ENCODE data around the gene KLHL13. TPM values are rescaled to one million over a fixed set of nuclear protein-coding genes. Genes with fewer than 3 reads are reported as not detected.

KLHL13 gene
- total and polyA plus RNA-seq, 8 donors: 1.6 to 4.1 (median 2.8) TPM

DNA sequence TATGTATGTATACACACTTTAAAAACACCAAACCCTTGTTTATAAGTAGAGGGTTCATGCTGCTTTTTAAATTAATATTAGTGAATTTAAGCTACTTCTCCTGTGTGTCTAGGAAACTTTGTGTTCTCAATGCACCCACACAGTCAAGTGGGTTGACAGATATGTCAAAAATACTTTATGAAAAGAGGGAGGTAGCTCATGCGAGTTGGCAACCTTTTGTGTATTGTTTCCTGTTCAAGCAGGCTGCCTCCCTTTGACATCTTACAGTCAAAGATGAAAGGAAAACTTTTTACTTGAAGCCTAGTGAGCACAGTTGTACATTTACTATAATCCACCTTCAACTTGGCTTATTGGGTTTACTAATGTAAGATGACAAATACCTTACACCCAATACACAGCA is 218.4 kb downstream of the KLHL13 start:
- Histone ChIP-seq H3K36me3 (no peaks in the 10 kb centered on the region), H3K27me3 (no peaks in the 10 kb centered on the region), H3K4me3 (no peak overlapping the region), H3K4me1 (no peaks in the 10 kb centered on the region), H3K9me3 (no peaks in the 10 kb centered on the region), H3K27ac (no peak overlapping the region)
- intact Hi-C loops (cut with DNase I): no loop called here
- no peak for ATAC-seq
- TF ChIP-seq CTCF (IDR thresholded peaks at IDR 0.05): no peak
- DNase-seq: no peak

DNA sequence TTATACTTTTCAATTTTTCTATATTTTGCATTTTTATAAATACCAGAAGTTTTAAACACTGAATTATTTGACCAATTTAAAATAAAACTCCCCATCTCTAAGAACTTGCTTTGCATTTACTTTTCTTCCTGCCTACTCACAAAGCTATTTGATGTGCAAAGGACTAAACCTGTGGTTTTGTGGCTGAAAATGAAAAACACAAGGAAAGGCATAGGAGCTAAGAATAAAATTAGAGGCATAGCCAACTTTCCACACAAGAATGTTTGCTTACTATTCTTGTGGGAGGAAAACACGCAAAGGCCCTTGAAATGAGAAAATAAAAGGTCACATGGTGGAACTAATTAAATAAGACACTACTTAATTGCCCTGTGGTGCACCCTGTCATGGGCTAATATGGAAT is 221.2 kb downstream of the KLHL13 start:
- Histone ChIP-seq H3K4me1 (no peaks in the 10 kb centered on the region), H3K36me3 (no peaks in the 10 kb centered on the region), H3K27me3 (no peaks in the 10 kb centered on the region), H3K4me3 (no peak overlapping the region), H3K9me3 (no peaks in the 10 kb centered on the region), H3K27ac (no peak overlapping the region)
- no peak for TF ChIP-seq CTCF (IDR thresholded peaks at IDR 0.05)
- DNase-seq (no peak), ATAC-seq (no peak)
- intact Hi-C loops (cut with DNase I): no loop called here

- DNase-seq (no peak), ATAC-seq (no peak)
- Histone ChIP-seq H3K27ac (no peak overlapping the region), H3K4me1 (no peaks in the 10 kb centered on the region), H3K4me3 (no peak overlapping the region), H3K9me3 (no peaks in the 10 kb centered on the region), H3K27me3 (no peaks in the 10 kb centered on the region), H3K36me3 (no peaks in the 10 kb centered on the region)
- intact Hi-C loops (cut with DNase I): no loop called here
- no peak for TF ChIP-seq CTCF (IDR thresholded peaks at IDR 0.05)
Measured at GRCh38 chrX:117892469-117892868, 224.1 kb downstream of the KLHL13 start.

DNA sequence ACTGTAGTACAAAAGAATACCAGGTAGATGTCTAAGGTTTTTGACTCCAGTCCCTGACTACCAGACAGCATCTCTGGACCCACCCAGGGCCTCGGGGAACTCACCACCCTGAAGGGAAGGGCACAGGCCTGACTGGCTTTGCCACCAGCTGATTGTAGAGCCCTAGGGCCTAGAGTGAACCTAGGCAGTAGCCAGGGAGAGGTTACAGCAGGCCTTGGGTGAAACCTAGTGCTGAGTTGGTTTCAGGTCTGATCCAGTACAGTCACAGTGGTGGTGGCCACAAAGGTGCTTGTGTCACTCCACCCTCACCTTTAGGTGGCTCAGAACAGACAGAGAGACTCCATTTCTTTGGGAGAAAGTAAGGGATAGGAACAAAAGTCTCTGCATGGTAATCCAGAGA is 244.8 kb downstream of the KLHL13 start:
- Histone ChIP-seq H3K4me1 (no peaks in the 10 kb centered on the region), H3K36me3 (no peaks in the 10 kb centered on the region), H3K27ac (no peak overlapping the region), H3K9me3 (no peaks in the 10 kb centered on the region), H3K4me3 (no peak overlapping the region), H3K27me3 (no peaks in the 10 kb centered on the region)
- ATAC-seq (no peak), DNase-seq (no peak)
- intact Hi-C loops (cut with DNase I): no loop called here
- no peak for TF ChIP-seq CTCF (IDR thresholded peaks at IDR 0.05)

GRCh38 chrX:117860517-117860916 is 256.1 kb downstream of the KLHL13 start:
- no peaks in the 10 kb centered on the region for H3K27me3 ChIP-seq
- ATAC-seq (no peak), DNase-seq (no peak)
- intact Hi-C loops (cut with DNase I): no loop called here
- no peaks in the 10 kb centered on the region for H3K4me1 ChIP-seq
- no peaks in the 10 kb centered on the region for H3K36me3 ChIP-seq
- H3K27ac ChIP-seq: no peak overlapping the region
- H3K4me3 ChIP-seq: no peak overlapping the region
- no peaks in the 10 kb centered on the region for H3K9me3 ChIP-seq
- no peak for TF ChIP-seq CTCF (IDR thresholded peaks at IDR 0.05)
